Tibial artery (tissue), 4 donors: Measurements from ENCODE around the gene CERKL.

Experiments
- DNase-seq, 2 donors: peaks; one replicate each; pipeline ENCODE4 v3.0.0-alpha.2; 2019
- H3K27ac ChIP-seq, 2 donors: fragments of 200-600 bp; sonication (generic) in 1 of 2; 1 replicate in 1 of 2; 2 replicates in 1 of 2; pipeline ENCODE4 v1.5.1; 2018 to 2019; ENCODE audit warnings: mild to moderate bottlenecking in 1 of 2
- H3K27me3 ChIP-seq, 2 donors: fragments of 200-600 bp; sonication (generic) in 1 of 2; one replicate each; pipeline versions ENCODE4 v1.5.1 to v1.6.0; 2016 to 2019
- H3K36me3 ChIP-seq, 3 donors: fragments of 200-600 bp; sonication (generic) in 2 of 3; one replicate each; pipeline ENCODE4 v1.5.1; 2016 to 2019; ENCODE audit warnings: mild to moderate bottlenecking in 2 of 3
- H3K4me1 ChIP-seq, 4 donors: fragments of 200-600 bp; sonication (generic) in 2 of 4; 1 replicate in 3 of 4; 2 replicates in 1 of 4; pipeline ENCODE4 v1.5.1; 2016 to 2019
- H3K4me3 ChIP-seq, 2 donors: fragments of 200-600 bp; sonication (generic) in 1 of 2; 1 replicate in 1 of 2; 2 replicates in 1 of 2; pipeline ENCODE4 v1.5.1; 2018 to 2019; ENCODE audit warnings: mild to moderate bottlenecking in 2 of 2
- H3K9me3 ChIP-seq, 3 donors: fragments of 200-600 bp; sonication (generic) in 1 of 3; one replicate each; pipeline ENCODE4 v1.5.1; 2016 to 2019
- CTCF ChIP-seq, 2 experiments: fragments of 200-600 bp in 1 of 2; fragments of 450-650 bp in 1 of 2; IDR thresholded peaks; one replicate each; pipeline ENCODE4 v1.5.1; 2017 to 2019; ENCODE audit warnings: antibody characterized with exemption in 2 of 2, mild to moderate bottlenecking in 1 of 2, moderate library complexity in 1 of 2
- intact Hi-C: fragments of 100-400 bp; cut with DNase I; formaldehyde crosslinking; loops from one replicate; pipeline ENCODE4 v1.15.0; 2023; ENCODE audit warnings: low total_unique reads

The CERKL gene

GRCh38 chr2:181520253-181520652, 136.7 kb downstream of the CERKL start:
- no peak for DNase-seq
- intact Hi-C loops, result no loop called here
- Histone ChIP-seq H3K36me3 (no peaks in the 10 kb centered on the region), H3K4me1 (no peaks in the 10 kb centered on the region), H3K27ac (no peak overlapping the region), H3K4me3 (no peak overlapping the region), H3K27me3 (no peaks in the 10 kb centered on the region), H3K9me3 (no peaks in the 10 kb centered on the region)
- no peak for TF ChIP-seq CTCF (IDR thresholded peaks at IDR 0.05)

- H3K9me3 ChIP-seq, result no peaks in the 10 kb centered on the region
- no peak overlapping the region for H3K4me3 ChIP-seq
- no peak overlapping the region for H3K27ac ChIP-seq
- no peaks in the 10 kb centered on the region for H3K36me3 ChIP-seq
- no peak for TF ChIP-seq CTCF (IDR thresholded peaks at IDR 0.05)
- no peak for DNase-seq
- intact Hi-C loops, result no loop called here
- H3K4me1 ChIP-seq, result no peaks in the 10 kb centered on the region
- no peaks in the 10 kb centered on the region for H3K27me3 ChIP-seq
Measured at GRCh38 chr2:181517685-181518301, 139.1 kb downstream of the CERKL start.

- H3K27ac ChIP-seq, result no peak overlapping the region
- no peak for TF ChIP-seq CTCF (IDR thresholded peaks at IDR 0.05)
- no peak overlapping the region for H3K4me3 ChIP-seq
- intact Hi-C loops, result no loop called here
- no peaks in the 10 kb centered on the region for H3K9me3 ChIP-seq
- no peaks in the 10 kb centered on the region for H3K36me3 ChIP-seq
- H3K4me1 ChIP-seq, result no peaks in the 10 kb centered on the region
- no peak for DNase-seq
- no peaks in the 10 kb centered on the region for H3K27me3 ChIP-seq
Measured at GRCh38 chr2:181516992-181517391, 139.9 kb downstream of the CERKL start.

GRCh38 chr2:181515719-181516118, 141.2 kb downstream of the CERKL start:
- Histone ChIP-seq H3K4me3 (no peak overlapping the region), H3K27me3 (no peaks in the 10 kb centered on the region), H3K9me3 (no peaks in the 10 kb centered on the region), H3K36me3 (no peaks in the 10 kb centered on the region), H3K4me1 (no peaks in the 10 kb centered on the region), H3K27ac (no peak overlapping the region)
- intact Hi-C loops, result no loop called here
- no peak for DNase-seq
- TF ChIP-seq CTCF (IDR thresholded peaks at IDR 0.05), result no peak

DNA sequence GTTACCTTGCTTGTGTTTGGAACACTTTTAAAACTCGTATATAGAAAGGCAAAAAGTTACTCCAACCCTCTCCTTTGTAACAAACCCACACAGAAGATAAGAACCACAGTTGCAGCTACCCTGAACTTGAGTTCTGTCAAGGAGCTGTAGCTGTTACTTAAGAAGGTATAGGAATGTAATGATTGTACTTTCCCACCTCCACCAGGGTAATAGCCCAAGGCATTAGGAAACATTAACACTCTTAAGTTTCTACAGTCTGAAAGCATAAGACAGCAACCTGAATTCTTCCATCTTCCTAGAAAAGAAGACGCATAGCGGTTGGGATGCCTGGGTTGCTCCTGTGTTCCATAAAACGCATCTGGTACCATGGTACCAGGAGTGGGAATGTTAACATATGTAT, 156.7 kb downstream of the CERKL start:
- no peak overlapping the region for H3K4me3 ChIP-seq
- no peak for DNase-seq
- H3K27ac ChIP-seq, result no peak overlapping the region
- H3K4me1 ChIP-seq, result no peaks in the 10 kb centered on the region
- no peaks in the 10 kb centered on the region for H3K9me3 ChIP-seq
- H3K36me3 ChIP-seq, result no peaks in the 10 kb centered on the region
- no peaks in the 10 kb centered on the region for H3K27me3 ChIP-seq
- intact Hi-C loops, result no loop called here
- no peak for TF ChIP-seq CTCF (IDR thresholded peaks at IDR 0.05)

DNA sequence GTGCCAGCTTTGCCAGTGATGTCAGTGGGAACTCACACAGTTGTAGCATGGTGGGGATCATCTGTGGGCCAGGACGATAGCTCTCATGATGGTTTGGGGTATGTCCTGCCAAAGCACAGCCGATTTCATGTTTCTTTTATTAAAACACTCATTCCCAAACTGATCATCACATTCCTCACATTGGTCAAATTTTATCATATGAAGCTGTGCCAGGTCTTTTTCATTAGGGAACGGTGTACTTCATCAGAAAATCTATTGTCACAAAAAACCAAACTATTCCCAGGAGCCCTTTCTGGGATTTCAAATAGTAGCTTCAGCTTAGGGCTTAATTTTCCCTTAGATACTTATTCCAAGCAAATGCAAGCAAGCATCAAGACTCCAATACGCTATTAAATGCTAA, 157.7 kb downstream of the CERKL start:
- Histone ChIP-seq H3K27ac (no peak overlapping the region), H3K4me1 (no peaks in the 10 kb centered on the region), H3K27me3 (no peaks in the 10 kb centered on the region), H3K36me3 (no peaks in the 10 kb centered on the region), H3K9me3 (no peaks in the 10 kb centered on the region), H3K4me3 (no peak overlapping the region)
- no peak for DNase-seq
- TF ChIP-seq CTCF (IDR thresholded peaks at IDR 0.05), result no peak
- intact Hi-C loops, result no loop called here
